GM23338 (cell line): Measurements from ENCODE around the gene NINL. TPM values are rescaled to one million over a fixed set of nuclear protein-coding genes. Genes with fewer than 3 reads are reported as not detected.

ENCODE experiments used
- ATAC-seq: fragments of 200-7000 bp; cut with Tn5 transposase; 3 replicates; pipeline ENCODE4 v1.9.1; 2020
- DNase-seq: peaks from one replicate; pipeline ENCODE4 v3.0.0-alpha.2; 2015; ENCODE audit warnings: low spot score
- H2AFZ ChIP-seq: fragments of 200-600 bp; sonication (generic); 2 replicates; pipeline ENCODE4 v1.8.0; 2016; ENCODE audit warnings: antibody characterized with exemption, mild to moderate bottlenecking, moderate library complexity
- H3F3A ChIP-seq: fragments of 200-600 bp; sonication (generic); replicated peaks from 2 replicates; pipeline ENCODE4 v1.8.0; 2017; ENCODE audit warnings: antibody characterized with exemption, mixed run types, low read depth
- H3K27ac ChIP-seq: fragments of 200-600 bp; sonication (generic); 2 replicates; pipeline ENCODE4 v1.6.1; 2016; ENCODE audit warnings: low read depth
- H3K27me3 ChIP-seq: fragments of 200-600 bp; sonication (generic); 2 replicates; pipeline ENCODE4 v1.8.0; 2016; ENCODE audit warnings: mild to moderate bottlenecking, mixed run types, moderate library complexity; ENCODE audit not compliant: insufficient read depth
- H3K36me3 ChIP-seq: fragments of 200-600 bp; sonication (generic); 2 replicates; pipeline ENCODE4 v1.8.0; 2016; ENCODE audit warnings: mild to moderate bottlenecking; ENCODE audit not compliant: insufficient read depth
- H3K4me1 ChIP-seq: fragments of 200-600 bp; sonication (generic); 2 replicates; pipeline ENCODE4 v1.8.0; 2016; ENCODE audit warnings: mild to moderate bottlenecking, moderate library complexity; ENCODE audit not compliant: insufficient read depth
- H3K4me2 ChIP-seq: fragments of 200-600 bp; sonication (generic); 2 replicates; pipeline ENCODE4 v1.7.1; 2017; ENCODE audit warnings: mixed run types
- H3K4me3 ChIP-seq: fragments of 200-600 bp; sonication (generic); 2 replicates; pipeline ENCODE4 v1.6.1; 2016; ENCODE audit warnings: mixed run types
- H3K79me2 ChIP-seq: fragments of 200-600 bp; sonication (generic); replicated peaks from 2 replicates; pipeline ENCODE4 v1.8.0; 2017; ENCODE audit warnings: mild to moderate bottlenecking; ENCODE audit not compliant: insufficient read depth
- H3K9me2 ChIP-seq: fragments of 200-600 bp; sonication (generic); 2 replicates; pipeline ENCODE4 v1.8.0; 2017; ENCODE audit not compliant: insufficient read depth
- H4K20me1 ChIP-seq: fragments of 200-600 bp; sonication (generic); replicated peaks from 2 replicates; pipeline ENCODE4 v1.8.0; 2017; ENCODE audit warnings: mild to moderate bottlenecking; ENCODE audit not compliant: insufficient read depth
- H3K27ac Mint-ChIP-seq: 2 replicates; pipeline ENCODE4 v1.8.0; 2020; ENCODE audit warnings: inconsistent platforms, mild to moderate bottlenecking, moderate library complexity, mixed read lengths
- H3K27me3 Mint-ChIP-seq: 3 replicates; pipeline ENCODE4 v1.8.0; 2022; ENCODE audit warnings: low read depth, mild to moderate bottlenecking, moderate library complexity, mixed read lengths, inconsistent platforms; ENCODE audit not compliant: insufficient read depth, poor library complexity
- H3K36me3 Mint-ChIP-seq: 3 replicates; pipeline ENCODE4 v1.8.0; 2021; ENCODE audit warnings: low read depth, mild to moderate bottlenecking, inconsistent platforms, moderate library complexity, mixed read lengths
- H3K4me1 Mint-ChIP-seq: 3 replicates; pipeline ENCODE4 v1.8.0; 2020; ENCODE audit warnings: mild to moderate bottlenecking, inconsistent platforms, mixed read lengths
- H3K4me3 Mint-ChIP-seq: 3 replicates; pipeline ENCODE4 v1.8.0; 2021; ENCODE audit warnings: moderate library complexity, mild to moderate bottlenecking, inconsistent platforms, mixed read lengths
- H3K9me3 Mint-ChIP-seq: 3 replicates; pipeline ENCODE4 v1.8.0; 2020; ENCODE audit warnings: moderate library complexity, mild to moderate bottlenecking, inconsistent platforms, mixed read lengths
- CREB1 ChIP-seq: fragments of 250-450 bp; sonication (Bioruptor Pico); IDR thresholded peaks from 2 replicates; pipeline ENCODE4 v1.5.0; 2020; ENCODE audit warnings: low read depth, mild to moderate bottlenecking, moderate library complexity
- EZH2 ChIP-seq: fragments of 200-600 bp; sonication (generic); IDR thresholded peaks from one replicate; pipeline ENCODE4 v1.8.0; 2017; ENCODE audit warnings: antibody characterized with exemption, mild to moderate bottlenecking, low read depth; ENCODE audit not compliant: unreplicated experiment
- JUNB ChIP-seq: IDR thresholded peaks from one replicate; pipeline ENCODE4 v1.6.1; 2016; ENCODE audit warnings: antibody characterized with exemption; ENCODE audit not compliant: unreplicated experiment
- POLR2AphosphoS5 ChIP-seq: IDR thresholded peaks from 2 replicates; pipeline ENCODE4 v1.6.1; 2016; ENCODE audit warnings: antibody characterized with exemption, low read depth
- ZNF114 ChIP-seq: fragments of 250-450 bp; sonication (Bioruptor Pico); IDR thresholded peaks from 2 replicates; pipeline ENCODE4 v1.5.0; 2020; ENCODE audit warnings: mild to moderate bottlenecking, moderate library complexity
- ZNF462 ChIP-seq: fragments of 250-450 bp; sonication (Bioruptor Pico); IDR thresholded peaks from 2 replicates; pipeline ENCODE4 v1.5.0; 2020; ENCODE audit warnings: mild to moderate bottlenecking, moderate library complexity
- polyA plus RNA-seq: library from polyadenylated mRNA; unstranded; fragments of >200 nt; fragmentation: Nextera tagmentation; extraction: Ambion mirVana; gene quantifications from 2 replicates; pipeline ENCODE4 v1.2.1, GENCODE V29; 2016
- total RNA-seq: library from RNA; depleted of rRNA; stranded (reverse); fragments of >200 nt; shearing (Covaris generic); gene quantifications from 2 replicates; pipeline ENCODE4 v1.2.3, GENCODE V29; 2014
- TF ChIP-seq, protein P1 (sequence below), 2 experiments: fragments of 200-600 bp in 1 of 2; sonication (generic) in 1 of 2; conservative IDR thresholded peaks; 2 replicates each; pipeline versions ENCODE4 v1.5.1 to v1.6.1; 2016 to 2017; ENCODE audit warnings: antibody characterized with exemption in 2 of 2, low read depth in 2 of 2, mild to moderate bottlenecking in 2 of 2, moderate library complexity in 1 of 2
- TF ChIP-seq, protein P2 (sequence below): IDR thresholded peaks from 2 replicates; pipeline ENCODE4 v1.6.1; 2016; ENCODE audit warnings: antibody characterized with exemption

NINL gene
- total and polyA plus RNA-seq, 2 experiments from 2014 or later, result 18.0 to 31.2 TPM

DNA sequence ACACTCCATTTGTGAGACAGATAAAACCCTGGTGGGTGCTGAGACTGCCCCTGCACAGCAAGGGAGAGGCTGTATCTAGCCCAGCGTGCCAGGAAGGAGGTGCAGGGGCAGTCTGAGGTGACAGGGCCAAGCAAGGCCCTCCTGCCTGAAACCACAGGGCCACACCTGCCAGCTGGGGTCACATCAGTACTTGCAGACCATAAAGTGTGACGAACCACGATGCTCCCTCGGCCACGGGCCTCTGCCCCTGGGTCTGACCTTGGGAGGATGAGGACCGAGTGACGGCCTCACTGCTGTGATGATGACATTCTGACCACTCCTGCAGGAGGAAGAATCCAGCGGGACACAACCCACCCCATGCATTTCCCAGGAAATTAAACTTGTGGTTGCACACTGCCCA lies 75.1 kb downstream of the NINL start:
- Histone ChIP-seq H3K9me2 (no peaks in the 10 kb centered on the region), H2AFZ (no peak overlapping the region), H3K27ac (no peak overlapping the region), H3K36me3 (peaks cover 40% of the 10 kb centered on the region), H3F3A (no peaks in the 10 kb centered on the region), H3K4me3 (no peak overlapping the region), H3K4me2 (no peak overlapping the region), H3K79me2 (no peaks in the 10 kb centered on the region), H3K27me3 (no peaks in the 10 kb centered on the region), H4K20me1 (no peaks in the 10 kb centered on the region), H3K4me1 (no peaks in the 10 kb centered on the region)
- TF ChIP-seq POLR2AphosphoS5 (no peak), ZNF114 (CRISPR knock-in tag) (no peak), JUNB (no peak), CREB1 (CRISPR knock-in tag) (no peak), ZNF462 (CRISPR knock-in tag) (no peak), EZH2 (no peak)
- TF ChIP-seq, protein P1, sequence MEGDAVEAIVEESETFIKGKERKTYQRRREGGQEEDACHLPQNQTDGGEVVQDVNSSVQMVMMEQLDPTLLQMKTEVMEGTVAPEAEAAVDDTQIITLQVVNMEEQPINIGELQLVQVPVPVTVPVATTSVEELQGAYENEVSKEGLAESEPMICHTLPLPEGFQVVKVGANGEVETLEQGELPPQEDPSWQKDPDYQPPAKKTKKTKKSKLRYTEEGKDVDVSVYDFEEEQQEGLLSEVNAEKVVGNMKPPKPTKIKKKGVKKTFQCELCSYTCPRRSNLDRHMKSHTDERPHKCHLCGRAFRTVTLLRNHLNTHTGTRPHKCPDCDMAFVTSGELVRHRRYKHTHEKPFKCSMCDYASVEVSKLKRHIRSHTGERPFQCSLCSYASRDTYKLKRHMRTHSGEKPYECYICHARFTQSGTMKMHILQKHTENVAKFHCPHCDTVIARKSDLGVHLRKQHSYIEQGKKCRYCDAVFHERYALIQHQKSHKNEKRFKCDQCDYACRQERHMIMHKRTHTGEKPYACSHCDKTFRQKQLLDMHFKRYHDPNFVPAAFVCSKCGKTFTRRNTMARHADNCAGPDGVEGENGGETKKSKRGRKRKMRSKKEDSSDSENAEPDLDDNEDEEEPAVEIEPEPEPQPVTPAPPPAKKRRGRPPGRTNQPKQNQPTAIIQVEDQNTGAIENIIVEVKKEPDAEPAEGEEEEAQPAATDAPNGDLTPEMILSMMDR (conservative IDR thresholded peaks at IDR 0.05; ENCODE audit: low read depth in 2 of 2), result no peak
- TF ChIP-seq, protein P2, sequence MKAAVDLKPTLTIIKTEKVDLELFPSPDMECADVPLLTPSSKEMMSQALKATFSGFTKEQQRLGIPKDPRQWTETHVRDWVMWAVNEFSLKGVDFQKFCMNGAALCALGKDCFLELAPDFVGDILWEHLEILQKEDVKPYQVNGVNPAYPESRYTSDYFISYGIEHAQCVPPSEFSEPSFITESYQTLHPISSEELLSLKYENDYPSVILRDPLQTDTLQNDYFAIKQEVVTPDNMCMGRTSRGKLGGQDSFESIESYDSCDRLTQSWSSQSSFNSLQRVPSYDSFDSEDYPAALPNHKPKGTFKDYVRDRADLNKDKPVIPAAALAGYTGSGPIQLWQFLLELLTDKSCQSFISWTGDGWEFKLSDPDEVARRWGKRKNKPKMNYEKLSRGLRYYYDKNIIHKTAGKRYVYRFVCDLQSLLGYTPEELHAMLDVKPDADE, result no peak
- Mint-ChIP-seq H3K4me3 (no peak overlapping the region), H3K27ac (no peak overlapping the region), H3K27me3 (peaks cover 14% of the 10 kb centered on the region), H3K36me3 (peaks cover 82% of the 10 kb centered on the region), H3K9me3 (peaks cover 16% of the 10 kb centered on the region), H3K4me1 (peaks cover 2% of the 10 kb centered on the region; the same call in 1 of the 3 replicates)
- DNase-seq (no peak), ATAC-seq (no peak)
